K562 (cell line): ENCODE measurements around the gene ELMOD1. TPM values are rescaled to one million over a fixed set of nuclear protein-coding genes. Genes with fewer than 3 reads are reported as not detected.
A peak's percentile ranks its signal among the peaks of the same experiment; 100 is the strongest.

Source experiments
- ETS2 ChIP-seq: IDR thresholded peaks from 2 replicates; pipeline ENCODE4 v1.6.1; 2016; ENCODE audit warnings: borderline replicate concordance, missing genetic modification characterization, mild to moderate bottlenecking, moderate library complexity, missing compliant biosample characterization; ENCODE audit not compliant: poor library complexity, severe bottlenecking
- EWSR1 ChIP-seq: fragments of 450-650 bp; IDR thresholded peaks from 2 replicates; pipeline ENCODE4 v1.6.1; 2018; ENCODE audit warnings: borderline replicate concordance, mild to moderate bottlenecking, low read depth, moderate library complexity; ENCODE audit not compliant: partially characterized antibody
- HNRNPLL ChIP-seq: fragments of 200-400 bp; formaldehyde crosslinking; IDR thresholded peaks from 2 replicates; pipeline ENCODE4 v1.6.1; 2017; ENCODE audit warnings: low read length, low read depth, mild to moderate bottlenecking; ENCODE audit not compliant: poor library complexity, severe bottlenecking
- MYBL2 ChIP-seq, 2 experiments: fragments of 450-650 bp in 1 of 2; sonication (generic) in 1 of 2; formaldehyde crosslinking in 1 of 2; IDR thresholded peaks; 2 replicates each; pipeline versions ENCODE4 v1.6.1 to v1.8.1; 2017 to 2022; ENCODE audit warnings: borderline replicate concordance in 1 of 2, inconsistent platforms in 1 of 2, low read depth in 1 of 2, mild to moderate bottlenecking in 1 of 2, missing genetic modification reagents in 1 of 2, moderate library complexity in 1 of 2
- RBM25 ChIP-seq: fragments of 200-400 bp; formaldehyde crosslinking; IDR thresholded peaks from 2 replicates; pipeline ENCODE4 v1.6.1; 2018; ENCODE audit warnings: low read length, low read depth, moderate library complexity; ENCODE audit not compliant: severe bottlenecking
- SMARCA5 ChIP-seq: fragments of 450-650 bp; IDR thresholded peaks from 2 replicates; pipeline ENCODE4 v1.6.1; 2016
- STAT5B ChIP-seq: fragments of 250-450 bp; sonication (Bioruptor Pico); IDR thresholded peaks from 2 replicates; pipeline ENCODE4 v1.8.0; 2021; ENCODE audit warnings: mild to moderate bottlenecking, inconsistent platforms
- TRIM28 ChIP-seq: fragments of 450-650 bp; IDR thresholded peaks from 2 replicates; pipeline ENCODE4 v1.6.1; 2017
- ZNF212 ChIP-seq: fragments of 450-650 bp; formaldehyde crosslinking; IDR thresholded peaks from 2 replicates; pipeline ENCODE4 v1.4.0; 2020; ENCODE audit warnings: mild to moderate bottlenecking
- ZNF24 ChIP-seq: fragments of 450-650 bp; IDR thresholded peaks from 2 replicates; pipeline ENCODE4 v1.6.1; 2016
- polyA plus RNA-seq, 8 experiments: library from polyadenylated mRNA; depleted of rRNA in 4 of 8; stranded (reverse) in 5 of 8; unstranded in 3 of 8; fragments of >200 nt; fragmentation: Nextera tagmentation in 2 of 8; fragmentation: Illumina TruSeq in 1 of 8; extraction: Ambion mirVana in 2 of 8; extraction: Trizol in 1 of 8; gene quantifications; 2 replicates each; pipeline versions ENCODE4 v1.2.1 to v1.2.3, GENCODE V29; 2011 to 2014; ENCODE audit warnings: inconsistent platforms in 1 of 8, missing spikeins in 1 of 8
- total RNA-seq, 7 experiments: library from RNA; depleted of rRNA in 6 of 7; stranded (reverse); fragments of >200 nt in 6 of 7; fragmentation: Illumina TruSeq in 2 of 7; extraction: Trizol in 2 of 7; gene quantifications; 2 replicates each; pipeline versions ENCODE4 v1.2.1 to v1.2.3, GENCODE V29; 2011 to 2021; ENCODE audit warnings: low replicate concordance in 1 of 7
- TF ChIP-seq, protein P1 (sequence below): fragments of 150-350 bp; IDR thresholded peaks from 2 replicates; pipeline ENCODE4 v1.6.1; 2014; ENCODE audit warnings: low read depth, mild to moderate bottlenecking, low read length, borderline replicate concordance
- TF ChIP-seq, protein P2 (sequence below), 3 experiments: fragments of 200-800 bp in 1 of 3; sonication (Bioruptor generic) in 1 of 3; sonication (generic) in 1 of 3; formaldehyde crosslinking in 1 of 3; IDR thresholded peaks; 2 replicates each; pipeline versions ENCODE4 v1.6.1 to v1.8.0; 2016 to 2022; ENCODE audit warnings: mild to moderate bottlenecking in 2 of 3, missing compliant biosample characterization in 2 of 3, missing genetic modification characterization in 2 of 3, missing genetic modification reagents in 1 of 3
- TF ChIP-seq, protein P3 (sequence below): IDR thresholded peaks from 2 replicates; pipeline ENCODE4 v1.6.1; 2011; ENCODE audit not compliant: insufficient read length; ENCODE audit errors: extremely low read depth

ELMOD1 gene
- total and polyA plus RNA-seq, 9 of the 15 experiments (the other 6 are each of a cell fraction or from before 2014, with no cell fraction given), result not detected

DNA sequence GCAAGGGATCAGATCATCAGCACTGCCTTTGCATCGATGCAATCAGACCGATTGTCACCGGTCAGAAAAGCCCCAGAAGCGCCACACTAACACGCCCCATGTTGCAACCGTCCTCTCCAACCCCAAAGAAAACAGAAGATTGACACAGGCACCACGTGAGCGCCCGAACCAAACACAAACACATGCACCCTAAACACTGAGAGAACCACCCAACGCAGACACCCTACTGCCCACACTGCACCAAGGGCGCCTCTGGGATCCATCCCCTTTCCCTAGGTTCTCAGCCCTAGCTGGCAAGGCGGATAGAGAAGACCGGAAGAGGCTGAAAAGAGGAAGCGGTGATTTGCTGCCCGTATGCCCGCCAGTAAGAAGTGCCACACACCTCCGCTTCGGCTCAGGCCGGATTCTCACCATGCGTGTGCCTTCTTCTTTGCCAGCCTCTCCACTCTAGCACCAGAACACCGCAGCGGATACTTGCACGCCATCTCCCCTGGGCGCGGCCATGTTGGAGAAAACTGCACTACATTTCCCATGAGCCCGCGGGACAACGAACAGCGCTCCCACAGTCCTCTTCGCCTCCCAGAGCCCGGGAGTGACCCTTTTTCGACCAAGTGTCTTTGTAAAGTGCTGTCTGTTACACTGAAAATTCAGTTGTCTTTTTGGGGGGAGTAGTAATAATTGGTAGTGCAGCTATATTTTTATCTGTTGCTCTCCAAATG, 25.6 kb upstream of the ELMOD1 start, which contains the start of gene ALKBH8 (continued):
- TF ChIP-seq SMARCA5 (no peak), EWSR1 (no peak), TRIM28 (no peak), ZNF212 (CRISPR knock-in tag) (no peak), ETS2 (tag) (no peak), STAT5B (CRISPR knock-in tag) (no peak), ZNF24 (no peak), RBM25 (no peak), MYBL2 (IDR thresholded peaks at IDR 0.05; ENCODE audit: low read depth) (no peak), MYBL2 (CRISPR knock-in tag; IDR thresholded peaks at IDR 0.05; ENCODE audit: borderline replicate concordance) (no peak), HNRNPLL (peak; percentile 31)
- TF ChIP-seq, protein P1, sequence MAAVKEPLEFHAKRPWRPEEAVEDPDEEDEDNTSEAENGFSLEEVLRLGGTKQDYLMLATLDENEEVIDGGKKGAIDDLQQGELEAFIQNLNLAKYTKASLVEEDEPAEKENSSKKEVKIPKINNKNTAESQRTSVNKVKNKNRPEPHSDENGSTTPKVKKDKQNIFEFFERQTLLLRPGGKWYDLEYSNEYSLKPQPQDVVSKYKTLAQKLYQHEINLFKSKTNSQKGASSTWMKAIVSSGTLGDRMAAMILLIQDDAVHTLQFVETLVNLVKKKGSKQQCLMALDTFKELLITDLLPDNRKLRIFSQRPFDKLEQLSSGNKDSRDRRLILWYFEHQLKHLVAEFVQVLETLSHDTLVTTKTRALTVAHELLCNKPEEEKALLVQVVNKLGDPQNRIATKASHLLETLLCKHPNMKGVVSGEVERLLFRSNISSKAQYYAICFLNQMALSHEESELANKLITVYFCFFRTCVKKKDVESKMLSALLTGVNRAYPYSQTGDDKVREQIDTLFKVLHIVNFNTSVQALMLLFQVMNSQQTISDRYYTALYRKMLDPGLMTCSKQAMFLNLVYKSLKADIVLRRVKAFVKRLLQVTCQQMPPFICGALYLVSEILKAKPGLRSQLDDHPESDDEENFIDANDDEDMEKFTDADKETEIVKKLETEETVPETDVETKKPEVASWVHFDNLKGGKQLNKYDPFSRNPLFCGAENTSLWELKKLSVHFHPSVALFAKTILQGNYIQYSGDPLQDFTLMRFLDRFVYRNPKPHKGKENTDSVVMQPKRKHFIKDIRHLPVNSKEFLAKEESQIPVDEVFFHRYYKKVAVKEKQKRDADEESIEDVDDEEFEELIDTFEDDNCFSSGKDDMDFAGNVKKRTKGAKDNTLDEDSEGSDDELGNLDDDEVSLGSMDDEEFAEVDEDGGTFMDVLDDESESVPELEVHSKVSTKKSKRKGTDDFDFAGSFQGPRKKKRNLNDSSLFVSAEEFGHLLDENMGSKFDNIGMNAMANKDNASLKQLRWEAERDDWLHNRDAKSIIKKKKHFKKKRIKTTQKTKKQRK, result no peak
- TF ChIP-seq, protein P2, sequence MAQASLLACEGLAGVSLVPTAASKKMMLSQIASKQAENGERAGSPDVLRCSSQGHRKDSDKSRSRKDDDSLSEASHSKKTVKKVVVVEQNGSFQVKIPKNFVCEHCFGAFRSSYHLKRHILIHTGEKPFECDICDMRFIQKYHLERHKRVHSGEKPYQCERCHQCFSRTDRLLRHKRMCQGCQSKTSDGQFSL (CRISPR knock-in tag; IDR thresholded peaks at IDR 0.05), result no peak
- TF ChIP-seq, protein P2 (tag; IDR thresholded peaks at IDR 0.05), result no peak
- TF ChIP-seq, protein P3, sequence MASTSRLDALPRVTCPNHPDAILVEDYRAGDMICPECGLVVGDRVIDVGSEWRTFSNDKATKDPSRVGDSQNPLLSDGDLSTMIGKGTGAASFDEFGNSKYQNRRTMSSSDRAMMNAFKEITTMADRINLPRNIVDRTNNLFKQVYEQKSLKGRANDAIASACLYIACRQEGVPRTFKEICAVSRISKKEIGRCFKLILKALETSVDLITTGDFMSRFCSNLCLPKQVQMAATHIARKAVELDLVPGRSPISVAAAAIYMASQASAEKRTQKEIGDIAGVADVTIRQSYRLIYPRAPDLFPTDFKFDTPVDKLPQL, result no peak
